HepG2 (cell line): ENCODE results near the gene THBD. TPM values are rescaled to one million over a fixed set of nuclear protein-coding genes. Genes with fewer than 3 reads are reported as not detected.

Experiments
- ATAC-seq: fragments of 200-7000 bp; cut with Tn5 transposase; 3 replicates; pipeline ENCODE4 v1.9.1; 2020; ENCODE audit warnings: mild to moderate bottlenecking, moderate library complexity
- BruUV-seq: library from RNA; stranded (reverse); fragments of 400-500 nt; replicated peaks from 2 replicates; lab custom pipeline; 2021; lab: Mats Ljungman, UMichigan
- CTCF ChIA-PET: fragments of 300-600 bp; formaldehyde crosslinking; extraction: SDS; loops from one replicate; lab custom pipeline; 2021; ENCODE audit warnings: low total read pairs, inconsistent platforms, low intra/inter-chr PET ratio; lab: Yijun Ruan, JAX
- POLR2A ChIA-PET: fragments of 350-600 bp; sonication (Branson Sonifier 250); formaldehyde crosslinking; loops from one replicate; lab custom pipeline; 2020; ENCODE audit warnings: antibody characterized with exemption, inconsistent platforms; lab: Yijun Ruan, JAX
- DNase-seq: peaks from one replicate; pipeline ENCODE4 v3.0.0-alpha.2; 2015; ENCODE audit warnings: low spot score
- FAIRE-seq: peaks from 3 replicates; lab custom pipeline; 2011; peaks lifted over from hg19 to GRCh38; lab: Jason Lieb, UNC
- H2AFZ ChIP-seq: one replicate; pipeline ENCODE4 v1.6.1; 2011; ENCODE audit warnings: low read length, inconsistent platforms
- H3K27ac ChIP-seq: fragments of 300-600 bp; 3 replicates; pipeline ENCODE4 v1.8.0; 2011; ENCODE audit warnings: mixed run types, mild to moderate bottlenecking, mixed read lengths, low read length, inconsistent platforms; ENCODE audit not compliant: insufficient read depth; ENCODE audit errors: extremely low read length
- H3K27me3 ChIP-seq, 2 experiments: fragments of 200-600 bp in 1 of 2; 2 replicates in 1 of 2; 3 replicates in 1 of 2; pipeline versions ENCODE4 v1.6.0 to v1.8.0; 2011; ENCODE audit warnings: low read length in 2 of 2, mild to moderate bottlenecking in 2 of 2, moderate library complexity in 2 of 2, inconsistent platforms in 1 of 2; ENCODE audit not compliant: insufficient read depth in 2 of 2, control insufficient read depth in 1 of 2
- H3K36me3 ChIP-seq, 2 experiments: fragments of 200-600 bp in 1 of 2; replicated peaks in 1 of 2; 2 replicates in 1 of 2; 3 replicates in 1 of 2; pipeline versions ENCODE4 v1.5.1 to v1.8.0; 2011; ENCODE audit warnings: low read length in 2 of 2, inconsistent platforms in 1 of 2; ENCODE audit not compliant: insufficient read depth in 2 of 2, control insufficient read depth in 1 of 2
- H3K4me1 ChIP-seq: 2 replicates; pipeline ENCODE4 v1.5.1; 2012; ENCODE audit warnings: low read length, inconsistent platforms; ENCODE audit not compliant: insufficient read depth
- H3K4me2 ChIP-seq: 2 replicates; pipeline ENCODE4 v1.6.0; 2011; ENCODE audit warnings: low read depth, low read length, inconsistent platforms
- H3K4me3 ChIP-seq, 3 experiments: fragments of 200-600 bp in 1 of 3; sonication (generic), shearing (Covaris generic) in 1 of 3; replicated peaks in 1 of 3; 2 replicates each; pipeline ENCODE4 v1.5.1; 2011 to 2016; ENCODE audit warnings: low read length in 3 of 3, inconsistent platforms in 2 of 3, low read depth in 2 of 3, mild to moderate bottlenecking in 2 of 3, control low read depth in 1 of 3, mixed read lengths in 1 of 3; ENCODE audit not compliant: insufficient read depth in 1 of 3
- H3K79me2 ChIP-seq: one replicate; pipeline ENCODE4 v1.6.1; 2011; ENCODE audit warnings: low read length, inconsistent platforms; ENCODE audit not compliant: insufficient read depth
- H3K9ac ChIP-seq: 2 replicates; pipeline ENCODE4 v1.6.0; 2011; ENCODE audit warnings: mild to moderate bottlenecking, low read depth, low read length, inconsistent platforms; ENCODE audit not compliant: insufficient read depth
- H3K9me3 ChIP-seq: 2 replicates; pipeline ENCODE4 v1.5.1; 2012; ENCODE audit warnings: mild to moderate bottlenecking, low read length
- H4K20me1 ChIP-seq: 2 replicates; pipeline ENCODE4 v1.6.0; 2011; ENCODE audit warnings: inconsistent platforms, mild to moderate bottlenecking, low read length, moderate library complexity; ENCODE audit not compliant: insufficient read depth
- RORA ChIP-seq: sonication (generic); formaldehyde crosslinking; IDR thresholded peaks from 2 replicates; pipeline ENCODE4 v1.5.0; 2020; ENCODE audit warnings: mild to moderate bottlenecking, missing genetic modification reagents, moderate library complexity
- SIN3B ChIP-seq: fragments of 150-350 bp; IDR thresholded peaks from 2 replicates; pipeline ENCODE4 v1.6.1; 2014; ENCODE audit warnings: low read length
- ZNF235 ChIP-seq: sonication (generic); formaldehyde crosslinking; IDR thresholded peaks from 2 replicates; pipeline ENCODE4 v1.8.1; 2023; ENCODE audit warnings: mild to moderate bottlenecking, missing genetic modification reagents, borderline replicate concordance
- ZNF343 ChIP-seq: sonication (generic); formaldehyde crosslinking; IDR thresholded peaks from 2 replicates; pipeline ENCODE4 v1.4.0; 2020; ENCODE audit warnings: mild to moderate bottlenecking, missing genetic modification reagents
- ZNF350 ChIP-seq: sonication (generic); formaldehyde crosslinking; IDR thresholded peaks from 2 replicates; pipeline ENCODE4 v1.4.0; 2020; ENCODE audit warnings: mild to moderate bottlenecking, low read depth, missing genetic modification reagents, borderline replicate concordance
- ZNF567 ChIP-seq: sonication (generic); formaldehyde crosslinking; IDR thresholded peaks from 2 replicates; pipeline ENCODE4 v1.8.1; 2023; ENCODE audit warnings: mild to moderate bottlenecking, missing genetic modification reagents, borderline replicate concordance
- ZNF7 ChIP-seq: IDR thresholded peaks from 2 replicates; pipeline ENCODE4 v1.6.1; 2016; ENCODE audit warnings: missing biosample characterization, missing genetic modification reagents
- WGBS: methylation state at CpG from one replicate; pipeline ENCODE4 v1.1.6; 2017; ENCODE audit warnings: low lambda C conversion rate; 5-methylcytosine and 5-hydroxymethylcytosine counted together
- in situ Hi-C: cut with HindIII; loops from 2 replicates; pipeline ENCODE4 v1.10.0; 2017; ENCODE audit warnings: low pct_unique_long_range_greater_than_20kb; ENCODE audit not compliant: extremely low pct_ligation_motif_present
- intact Hi-C: fragments of 100-400 bp; cut with micrococcal nuclease; formaldehyde crosslinking; loops from one replicate; pipeline ENCODE4 v1.10.0; 2022; ENCODE audit not compliant: unreplicated experiment
- polyA plus RNA-seq, 8 experiments: library from polyadenylated mRNA; depleted of rRNA in 3 of 8; stranded (reverse) in 7 of 8; unstranded in 1 of 8; fragments of >200 nt; fragmentation: Illumina TruSeq in 4 of 8; extraction: Trizol in 4 of 8; gene quantifications; 2 replicates each; pipeline versions ENCODE4 v1.2.1 to v1.2.3, GENCODE V29; 2011 to 2016; ENCODE audit warnings: low read depth in 4 of 8, missing spikeins in 1 of 8, mixed read lengths in 1 of 8; ENCODE audit not compliant: insufficient read depth in 1 of 8
- total RNA-seq, 5 experiments: library from RNA; depleted of rRNA; stranded (reverse); fragments of >200 nt; fragmentation: Illumina TruSeq; extraction: Trizol; gene quantifications; 2 replicates each; pipeline ENCODE4 v1.2.3, GENCODE V29; 2016; ENCODE audit warnings: low read depth in 1 of 5
- TF ChIP-seq, protein P1 (sequence below): sonication (generic); formaldehyde crosslinking; IDR thresholded peaks from 2 replicates; pipeline ENCODE4 v1.4.0; 2020; ENCODE audit warnings: mild to moderate bottlenecking, missing genetic modification reagents
- TF ChIP-seq, protein P2 (sequence below): sonication (generic); formaldehyde crosslinking; IDR thresholded peaks from 2 replicates; pipeline ENCODE4 v1.4.0; 2020; ENCODE audit warnings: mild to moderate bottlenecking, missing genetic modification reagents, borderline replicate concordance
- TF ChIP-seq, protein P3 (sequence below): sonication (generic); formaldehyde crosslinking; IDR thresholded peaks from 2 replicates; pipeline ENCODE4 v1.4.0; 2020; ENCODE audit warnings: missing genetic modification reagents, borderline replicate concordance

The THBD gene
- total and polyA plus RNA-seq, 2 of the 13 experiments (the other 11 are each of a cell fraction or from before 2014, with no cell fraction given) = 0.03 TPM; not detected in 1

DNA sequence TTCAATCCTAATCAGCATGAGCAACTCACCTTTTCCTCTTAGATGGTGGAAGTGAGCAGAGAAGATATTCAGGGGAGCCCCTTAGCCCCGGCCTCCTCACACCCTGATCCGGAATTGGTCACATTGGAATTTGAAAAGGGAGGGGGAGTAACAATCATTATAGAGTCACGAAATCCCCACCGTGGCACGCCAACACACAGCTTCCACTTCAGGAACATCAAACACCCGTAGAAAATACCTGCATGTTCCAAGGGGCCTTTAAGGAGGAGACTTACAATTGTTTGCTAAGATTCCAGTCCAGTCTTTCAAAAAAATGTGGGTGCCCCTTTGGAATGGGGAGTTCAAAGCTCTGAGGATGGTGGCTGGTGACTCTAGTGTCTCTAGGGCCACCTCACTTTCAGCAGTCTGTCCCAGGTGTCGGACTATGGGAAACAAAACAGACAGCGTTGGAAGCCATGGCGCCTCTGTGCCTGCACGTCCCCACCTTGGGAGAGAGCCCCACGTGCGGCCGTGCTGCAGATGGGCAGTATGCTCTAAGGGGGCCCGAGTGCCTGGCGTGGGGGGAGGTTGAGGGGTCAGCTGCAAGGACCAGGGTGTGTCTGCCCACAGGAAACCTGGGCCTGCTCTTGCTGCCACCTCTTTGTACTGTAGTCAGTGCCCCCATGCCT lies 34.2 kb upstream of the THBD start (continued):
- TF ChIP-seq, protein P1, sequence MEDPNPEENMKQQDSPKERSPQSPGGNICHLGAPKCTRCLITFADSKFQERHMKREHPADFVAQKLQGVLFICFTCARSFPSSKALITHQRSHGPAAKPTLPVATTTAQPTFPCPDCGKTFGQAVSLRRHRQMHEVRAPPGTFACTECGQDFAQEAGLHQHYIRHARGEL (CRISPR knock-in tag) = no peak
- no peak for TF ChIP-seq ZNF7 (CRISPR knock-in tag)

DNA sequence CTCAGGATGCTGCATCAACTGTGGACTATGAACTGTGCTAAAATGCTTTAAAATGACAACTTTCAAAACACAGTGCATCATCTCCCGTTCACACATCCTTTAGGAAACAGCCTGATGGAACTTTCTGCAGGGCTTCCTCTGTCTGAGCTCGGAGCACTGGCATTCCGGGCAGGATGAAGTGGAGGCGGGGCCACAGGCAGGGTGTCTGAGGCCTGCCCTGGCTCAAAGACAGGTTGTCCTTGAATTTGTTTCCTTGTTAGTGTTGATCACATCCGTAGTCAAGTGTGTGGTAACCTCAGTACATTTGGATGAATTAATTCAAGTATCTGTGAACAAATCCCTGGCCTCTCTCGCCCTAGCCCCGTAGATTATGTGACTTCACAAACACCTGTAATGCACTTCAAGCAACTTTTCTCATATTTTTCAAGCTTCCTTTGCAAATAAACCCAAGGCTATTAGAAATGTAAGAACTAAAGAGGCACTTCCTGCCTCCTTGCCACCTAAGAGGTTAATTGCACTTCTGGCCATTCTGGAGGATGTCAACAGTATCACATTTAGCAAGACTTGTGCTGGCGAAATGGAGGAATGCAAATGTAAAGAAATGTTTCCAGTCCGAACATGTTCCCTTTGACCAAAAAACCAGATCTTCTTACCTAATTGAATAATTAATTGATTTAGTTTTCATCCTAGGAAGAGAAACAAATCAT lies 33.5 kb upstream of the THBD start:
- ATAC-seq = no peak
- BruUV-seq = no TSS peak
- Histone ChIP-seq H3K9me3 (no peaks in the 10 kb centered on the region), H3K27me3 (peaks cover 0 to 15% of the 10 kb centered on the region in 2 experiments; a peak in 4 of 5 replicates), H3K4me3 (no peak overlapping the region), H3K36me3 (no peaks in the 10 kb centered on the region), H3K27ac (no peak overlapping the region), H3K79me2 (no peaks in the 10 kb centered on the region), H2AFZ (no peak overlapping the region), H3K9ac (no peak overlapping the region), H4K20me1 (no peaks in the 10 kb centered on the region), H3K4me2 (no peak overlapping the region), H3K4me1 (no peaks in the 10 kb centered on the region)
- FAIRE-seq = peak; percentile 32
- ChIA-PET POLR2A (no interaction called here), CTCF (no interaction called here)
- 19% methylated on average over 9 of the region's 9 CpGs for WGBS
- in situ Hi-C loops = no loop called here
- intact Hi-C loops = no loop called here
- no peak for DNase-seq
- no peak for TF ChIP-seq SIN3B
- TF ChIP-seq ZNF343 (CRISPR knock-in tag) = no peak
- TF ChIP-seq ZNF350 = no peak
- TF ChIP-seq, protein P2, sequence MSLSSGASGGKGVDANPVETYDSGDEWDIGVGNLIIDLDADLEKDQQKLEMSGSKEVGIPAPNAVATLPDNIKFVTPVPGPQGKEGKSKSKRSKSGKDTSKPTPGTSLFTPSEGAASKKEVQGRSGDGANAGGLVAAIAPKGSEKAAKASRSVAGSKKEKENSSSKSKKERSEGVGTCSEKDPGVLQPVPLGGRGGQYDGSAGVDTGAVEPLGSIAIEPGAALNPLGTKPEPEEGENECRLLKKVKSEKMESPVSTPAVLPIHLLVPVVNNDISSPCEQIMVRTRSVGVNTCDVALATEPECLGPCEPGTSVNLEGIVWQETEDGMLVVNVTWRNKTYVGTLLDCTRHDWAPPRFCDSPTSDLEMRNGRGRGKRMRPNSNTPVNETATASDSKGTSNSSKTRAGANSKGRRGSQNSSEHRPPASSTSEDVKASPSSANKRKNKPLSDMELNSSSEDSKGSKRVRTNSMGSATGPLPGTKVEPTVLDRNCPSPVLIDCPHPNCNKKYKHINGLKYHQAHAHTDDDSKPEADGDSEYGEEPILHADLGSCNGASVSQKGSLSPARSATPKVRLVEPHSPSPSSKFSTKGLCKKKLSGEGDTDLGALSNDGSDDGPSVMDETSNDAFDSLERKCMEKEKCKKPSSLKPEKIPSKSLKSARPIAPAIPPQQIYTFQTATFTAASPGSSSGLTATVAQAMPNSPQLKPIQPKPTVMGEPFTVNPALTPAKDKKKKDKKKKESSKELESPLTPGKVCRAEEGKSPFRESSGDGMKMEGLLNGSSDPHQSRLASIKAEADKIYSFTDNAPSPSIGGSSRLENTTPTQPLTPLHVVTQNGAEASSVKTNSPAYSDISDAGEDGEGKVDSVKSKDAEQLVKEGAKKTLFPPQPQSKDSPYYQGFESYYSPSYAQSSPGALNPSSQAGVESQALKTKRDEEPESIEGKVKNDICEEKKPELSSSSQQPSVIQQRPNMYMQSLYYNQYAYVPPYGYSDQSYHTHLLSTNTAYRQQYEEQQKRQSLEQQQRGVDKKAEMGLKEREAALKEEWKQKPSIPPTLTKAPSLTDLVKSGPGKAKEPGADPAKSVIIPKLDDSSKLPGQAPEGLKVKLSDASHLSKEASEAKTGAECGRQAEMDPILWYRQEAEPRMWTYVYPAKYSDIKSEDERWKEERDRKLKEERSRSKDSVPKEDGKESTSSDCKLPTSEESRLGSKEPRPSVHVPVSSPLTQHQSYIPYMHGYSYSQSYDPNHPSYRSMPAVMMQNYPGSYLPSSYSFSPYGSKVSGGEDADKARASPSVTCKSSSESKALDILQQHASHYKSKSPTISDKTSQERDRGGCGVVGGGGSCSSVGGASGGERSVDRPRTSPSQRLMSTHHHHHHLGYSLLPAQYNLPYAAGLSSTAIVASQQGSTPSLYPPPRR (CRISPR knock-in tag) = no peak
- TF ChIP-seq ZNF235 = no peak
- TF ChIP-seq ZNF567 (CRISPR knock-in tag) = no peak
- TF ChIP-seq, protein P3, sequence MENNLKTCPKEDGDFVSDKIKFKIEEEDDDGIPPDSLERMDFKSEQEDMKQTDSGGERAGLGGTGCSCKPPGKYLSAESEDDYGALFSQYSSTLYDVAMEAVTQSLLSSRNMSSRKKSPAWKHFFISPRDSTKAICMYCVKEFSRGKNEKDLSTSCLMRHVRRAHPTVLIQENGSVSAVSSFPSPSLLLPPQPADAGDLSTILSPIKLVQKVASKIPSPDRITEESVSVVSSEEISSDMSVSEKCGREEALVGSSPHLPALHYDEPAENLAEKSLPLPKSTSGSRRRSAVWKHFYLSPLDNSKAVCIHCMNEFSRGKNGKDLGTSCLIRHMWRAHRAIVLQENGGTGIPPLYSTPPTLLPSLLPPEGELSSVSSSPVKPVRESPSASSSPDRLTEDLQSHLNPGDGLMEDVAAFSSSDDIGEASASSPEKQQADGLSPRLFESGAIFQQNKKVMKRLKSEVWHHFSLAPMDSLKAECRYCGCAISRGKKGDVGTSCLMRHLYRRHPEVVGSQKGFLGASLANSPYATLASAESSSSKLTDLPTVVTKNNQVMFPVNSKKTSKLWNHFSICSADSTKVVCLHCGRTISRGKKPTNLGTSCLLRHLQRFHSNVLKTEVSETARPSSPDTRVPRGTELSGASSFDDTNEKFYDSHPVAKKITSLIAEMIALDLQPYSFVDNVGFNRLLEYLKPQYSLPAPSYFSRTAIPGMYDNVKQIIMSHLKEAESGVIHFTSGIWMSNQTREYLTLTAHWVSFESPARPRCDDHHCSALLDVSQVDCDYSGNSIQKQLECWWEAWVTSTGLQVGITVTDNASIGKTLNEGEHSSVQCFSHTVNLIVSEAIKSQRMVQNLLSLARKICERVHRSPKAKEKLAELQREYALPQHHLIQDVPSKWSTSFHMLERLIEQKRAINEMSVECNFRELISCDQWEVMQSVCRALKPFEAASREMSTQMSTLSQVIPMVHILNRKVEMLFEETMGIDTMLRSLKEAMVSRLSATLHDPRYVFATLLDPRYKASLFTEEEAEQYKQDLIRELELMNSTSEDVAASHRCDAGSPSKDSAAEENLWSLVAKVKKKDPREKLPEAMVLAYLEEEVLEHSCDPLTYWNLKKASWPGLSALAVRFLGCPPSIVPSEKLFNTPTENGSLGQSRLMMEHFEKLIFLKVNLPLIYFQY (CRISPR knock-in tag) = no peak
- no peak for TF ChIP-seq RORA (CRISPR knock-in tag)
